ENCODE data around the gene RIMBP3C. TPM values are rescaled to one million over a fixed set of nuclear protein-coding genes. Genes with fewer than 3 reads are reported as not detected.

Gene RIMBP3C
- total and polyA plus RNA-seq, 2 donors (not counting 1 experiment from before 2014, with no cell fraction given) = 0.02 to 0.50 TPM

- DNase-seq (ENCODE audit: low read depth in 2 of 2) = no peak
- Histone ChIP-seq H3K4me3 (replicated peaks in 1 of 4; ENCODE audit: control extremely low read depth in 1 of 4, insufficient read depth in 1 of 4, low read depth in 3 of 4, low read length in 4 of 4) (no peak overlapping the region), H3K9me3 (ENCODE audit: control insufficient read depth, insufficient read depth, low read depth, low read length) (no peaks in the 10 kb centered on the region), H3K4me2 (ENCODE audit: extremely low read depth, insufficient read depth, low read length) (no peak overlapping the region), H2AFZ (ENCODE audit: low read length) (no peak overlapping the region), H3K36me3 (ENCODE audit: control insufficient read depth, insufficient read depth, low read length) (peaks cover 15% of the 10 kb centered on the region), H3K4me1 (ENCODE audit: control insufficient read depth, extremely low read depth, insufficient read depth, low read length) (no peaks in the 10 kb centered on the region), H4K20me1 (ENCODE audit: control insufficient read depth, extremely low read depth, insufficient read depth, low read length) (peaks cover 1% of the 10 kb centered on the region), H3K9ac (ENCODE audit: insufficient read depth, low read length) (no peak overlapping the region), H3K27ac (ENCODE audit: insufficient read depth, low read length) (no peak overlapping the region), H3K79me2 (ENCODE audit: control insufficient read depth, insufficient read depth, low read length) (peaks cover 91% of the 10 kb centered on the region), H3K27me3 (ENCODE audit: control insufficient read depth, insufficient read depth, low read length) (no peaks in the 10 kb centered on the region)
- TF ChIP-seq EZH2 (IDR thresholded peaks at IDR 0.05; ENCODE audit: low read length, missing control alignments) = no peak
- TF ChIP-seq CTCF (conservative IDR thresholded peaks at IDR 0.05 in 1 of 2, IDR thresholded peaks at IDR 0.05 in 1 of 2; ENCODE audit: low read depth in 1 of 2, low read length in 2 of 2) = no peak
Measured at GRCh38 chr22:21594865-21595452, 43.7 kb upstream of the RIMBP3C start.

GRCh38 chr22:21593406-21594232 is 42.4 kb upstream of the RIMBP3C start:
- H2AFZ ChIP-seq (ENCODE audit: low read length) = no peak overlapping the region
- no peak for DNase-seq (ENCODE audit: low read depth in 2 of 2)
- no peak overlapping the region for H3K27ac ChIP-seq (ENCODE audit: insufficient read depth, low read length)
- peaks cover 14% of the 10 kb centered on the region for H3K36me3 ChIP-seq (ENCODE audit: control insufficient read depth, insufficient read depth, low read length)
- H3K4me2 ChIP-seq (ENCODE audit: extremely low read depth, insufficient read depth, low read length) = no peak overlapping the region
- TF ChIP-seq CTCF (conservative IDR thresholded peaks at IDR 0.05 in 1 of 2, IDR thresholded peaks at IDR 0.05 in 1 of 2; ENCODE audit: low read depth in 1 of 2, low read length in 2 of 2) (peak in 1 of 2 donors; percentile 29), EZH2 (IDR thresholded peaks at IDR 0.05; ENCODE audit: low read length, missing control alignments) (no peak)
- no peak overlapping the region for H3K9ac ChIP-seq (ENCODE audit: insufficient read depth, low read length)
- H3K4me3 ChIP-seq (replicated peaks in 1 of 4; ENCODE audit: control extremely low read depth in 1 of 4, insufficient read depth in 1 of 4, low read depth in 3 of 4, low read length in 4 of 4) = no peak overlapping the region
- no peaks in the 10 kb centered on the region for H3K9me3 ChIP-seq (ENCODE audit: control insufficient read depth, insufficient read depth, low read depth, low read length)
- no peaks in the 10 kb centered on the region for H3K27me3 ChIP-seq (ENCODE audit: control insufficient read depth, insufficient read depth, low read length)
- no peaks in the 10 kb centered on the region for H3K4me1 ChIP-seq (ENCODE audit: control insufficient read depth, extremely low read depth, insufficient read depth, low read length)
- peaks cover 90% of the 10 kb centered on the region for H3K79me2 ChIP-seq (ENCODE audit: control insufficient read depth, insufficient read depth, low read length)
- H4K20me1 ChIP-seq (ENCODE audit: control insufficient read depth, extremely low read depth, insufficient read depth, low read length) = peaks cover 1% of the 10 kb centered on the region

- H3K4me1 ChIP-seq (ENCODE audit: control insufficient read depth, extremely low read depth, insufficient read depth, low read length) = no peaks in the 10 kb centered on the region
- TF ChIP-seq EZH2 (IDR thresholded peaks at IDR 0.05; ENCODE audit: low read length, missing control alignments) (no peak), CTCF (conservative IDR thresholded peaks at IDR 0.05 in 1 of 2, IDR thresholded peaks at IDR 0.05 in 1 of 2; ENCODE audit: low read depth in 1 of 2, low read length in 2 of 2) (no peak)
- no peak for DNase-seq (ENCODE audit: low read depth in 2 of 2)
- H3K9ac ChIP-seq (ENCODE audit: insufficient read depth, low read length) = no peak overlapping the region
- no peak overlapping the region for H3K4me2 ChIP-seq (ENCODE audit: extremely low read depth, insufficient read depth, low read length)
- peaks cover 1% of the 10 kb centered on the region for H4K20me1 ChIP-seq (ENCODE audit: control insufficient read depth, extremely low read depth, insufficient read depth, low read length)
- H3K27ac ChIP-seq (ENCODE audit: insufficient read depth, low read length) = no peak overlapping the region
- no peak overlapping the region for H3K4me3 ChIP-seq (replicated peaks in 1 of 4; ENCODE audit: control extremely low read depth in 1 of 4, insufficient read depth in 1 of 4, low read depth in 3 of 4, low read length in 4 of 4)
- H3K79me2 ChIP-seq (ENCODE audit: control insufficient read depth, insufficient read depth, low read length) = peaks cover 90% of the 10 kb centered on the region
- H3K36me3 ChIP-seq (ENCODE audit: control insufficient read depth, insufficient read depth, low read length) = peaks cover 14% of the 10 kb centered on the region
- H3K27me3 ChIP-seq (ENCODE audit: control insufficient read depth, insufficient read depth, low read length) = no peaks in the 10 kb centered on the region
- no peak overlapping the region for H2AFZ ChIP-seq (ENCODE audit: low read length)
- H3K9me3 ChIP-seq (ENCODE audit: control insufficient read depth, insufficient read depth, low read depth, low read length) = no peaks in the 10 kb centered on the region
Measured at GRCh38 chr22:21592422-21592821, 41.2 kb upstream of the RIMBP3C start.

All from fibroblast of lung (primary cell).